Activated gamma-delta T cell treated with Interleukin-2 at 50 U/mL for 16 hours (primary cell): ENCODE measurements around the gene CYB5R4.

Source experiments
- DNase-seq: peaks from one replicate; pipeline ENCODE4 v3.0.0-alpha.2; 2020

The CYB5R4 gene

DNA sequence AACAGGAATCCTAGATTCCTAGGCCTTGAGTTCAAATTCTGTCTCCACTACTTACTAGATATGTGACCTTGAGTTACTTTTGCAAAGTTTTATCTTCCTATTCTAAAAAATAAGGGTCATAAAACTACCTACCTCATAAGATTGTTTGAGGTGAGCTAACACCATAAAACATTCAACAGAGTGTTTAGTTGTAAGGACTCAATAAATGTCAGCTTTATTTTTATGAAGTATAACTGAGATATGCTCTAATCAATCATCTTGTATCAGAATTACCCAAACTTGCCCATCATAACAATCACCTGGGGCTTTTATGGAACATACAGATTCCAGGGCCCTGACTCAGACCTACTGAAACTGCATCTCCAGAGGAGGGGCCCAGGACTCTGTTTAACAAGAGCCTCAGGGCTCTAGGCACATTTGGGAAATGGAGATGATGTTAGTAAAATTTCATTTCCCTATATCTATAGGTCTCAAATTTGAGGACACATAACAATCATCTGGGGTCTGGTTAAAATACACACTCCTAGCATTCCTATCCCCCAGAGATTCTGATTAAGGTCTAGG, 138.6 kb downstream of the CYB5R4 start:
- DNase-seq = no peak

DNA sequence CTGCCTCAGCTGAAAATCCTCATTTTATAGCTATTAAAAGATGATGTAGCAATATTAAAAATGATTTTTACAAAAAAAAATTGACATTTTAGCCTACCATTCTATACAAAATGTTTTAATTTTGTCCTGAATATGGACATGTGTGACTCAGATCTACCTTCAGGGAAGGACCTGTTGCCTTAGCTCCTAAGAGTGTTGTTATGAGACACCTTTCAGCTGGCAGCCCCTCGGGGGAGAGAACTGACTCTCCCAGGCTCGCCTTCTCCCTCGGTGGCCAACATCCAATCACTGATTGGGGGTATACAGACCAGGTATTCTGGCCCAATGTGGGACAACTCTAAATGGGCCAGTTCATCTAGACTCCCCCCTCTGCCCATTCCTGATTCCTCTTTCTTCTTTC, 141.6 kb downstream of the CYB5R4 start:
- DNase-seq = no peak

DNA sequence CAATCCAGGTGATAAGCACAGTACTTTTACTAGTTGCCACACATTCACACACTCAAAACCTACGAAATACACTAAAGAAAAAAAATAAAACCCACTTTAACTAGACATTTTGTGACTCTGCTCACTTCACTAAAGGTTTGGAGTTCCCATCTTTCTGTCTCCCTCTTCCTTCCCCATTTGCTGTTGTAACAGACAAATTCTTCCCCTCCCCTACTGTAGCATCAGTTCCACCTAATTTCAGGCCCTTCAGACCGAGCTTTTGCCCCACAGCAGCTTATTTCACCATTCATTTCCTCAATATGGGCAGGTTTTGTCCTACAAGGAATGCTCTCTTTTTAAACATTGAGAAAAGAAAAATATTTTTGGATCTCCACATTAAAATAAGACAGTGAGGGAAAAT, 142.7 kb downstream of the CYB5R4 start:
- no peak for DNase-seq

DNA sequence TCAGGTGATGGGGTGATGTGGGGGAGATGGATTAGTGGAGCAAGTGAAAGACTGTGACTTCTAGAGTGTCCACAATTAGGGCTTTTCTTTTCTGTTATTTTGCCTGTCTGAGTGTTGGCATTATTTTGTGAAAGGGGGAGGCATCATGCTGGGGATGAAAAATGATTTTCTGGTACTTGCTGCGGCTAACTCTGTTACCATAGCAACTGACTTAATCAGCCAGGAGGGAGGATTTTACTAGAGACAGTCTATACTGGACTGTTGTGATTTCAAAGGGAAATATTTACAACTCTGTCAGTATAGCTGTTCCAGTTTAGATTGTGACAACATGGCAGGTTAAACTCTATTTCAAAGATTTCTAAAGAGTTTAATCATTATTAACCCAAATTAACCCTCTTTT, 143.6 kb downstream of the CYB5R4 start:
- DNase-seq = no peak

DNA sequence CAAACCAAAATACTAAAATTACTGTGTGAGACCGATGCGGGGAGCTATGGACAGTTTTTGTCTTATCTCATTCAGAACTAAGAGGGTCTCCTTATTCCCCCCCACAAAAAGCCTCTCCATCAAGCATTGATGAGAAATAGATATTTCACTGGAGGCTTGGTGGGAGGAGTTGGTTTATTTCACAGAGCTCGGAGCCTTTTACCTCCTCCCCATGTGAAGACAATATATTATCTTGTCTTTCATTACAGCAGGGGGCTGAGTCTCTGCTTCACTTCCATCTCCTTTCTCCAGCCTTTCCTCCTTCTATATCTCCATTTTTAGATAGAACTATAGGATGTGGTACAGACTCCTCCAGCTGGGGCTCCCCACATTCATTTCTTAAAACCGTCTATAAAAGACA, 144.2 kb downstream of the CYB5R4 start:
- no peak for DNase-seq

DNA sequence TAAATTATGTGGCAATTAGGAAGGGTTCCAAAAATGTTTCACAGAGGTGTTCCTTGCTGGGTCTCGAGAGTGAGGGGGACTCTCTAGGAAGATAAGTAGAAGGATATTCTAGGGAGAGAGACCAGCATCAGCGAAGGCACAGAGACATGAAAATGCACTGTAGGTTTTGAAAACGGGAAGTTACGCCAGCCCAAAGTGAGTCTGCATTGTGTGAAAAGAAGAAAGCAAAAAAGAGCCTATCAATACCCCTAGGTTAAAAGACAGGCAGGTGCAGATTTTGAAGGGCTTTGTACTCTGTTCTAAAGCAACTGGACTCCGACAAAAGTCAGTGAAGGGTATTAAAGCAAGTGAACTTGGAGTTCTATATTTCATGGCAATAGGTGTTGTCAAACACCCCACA, 148.4 kb downstream of the CYB5R4 start:
- DNase-seq = no peak

DNA sequence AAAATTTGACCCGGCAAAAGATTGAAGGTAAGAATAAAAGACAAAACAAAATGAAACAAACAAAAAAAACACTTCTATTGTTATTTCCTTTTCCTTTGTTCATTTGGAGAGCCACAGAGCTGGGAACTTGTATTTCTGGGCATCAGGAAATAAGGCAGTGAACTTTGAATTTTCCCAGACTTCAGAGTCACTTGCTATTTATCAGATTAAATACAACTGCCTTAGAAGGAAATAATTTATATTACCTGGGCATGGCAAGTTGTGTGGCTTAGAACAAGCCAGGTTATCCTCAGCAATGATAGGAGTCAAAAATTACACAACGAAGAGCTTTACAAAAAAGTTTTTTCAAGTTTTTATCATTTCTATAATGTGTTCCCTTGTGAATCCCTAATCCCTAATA, 153.9 kb downstream of the CYB5R4 start:
- DNase-seq = no peak

DNA sequence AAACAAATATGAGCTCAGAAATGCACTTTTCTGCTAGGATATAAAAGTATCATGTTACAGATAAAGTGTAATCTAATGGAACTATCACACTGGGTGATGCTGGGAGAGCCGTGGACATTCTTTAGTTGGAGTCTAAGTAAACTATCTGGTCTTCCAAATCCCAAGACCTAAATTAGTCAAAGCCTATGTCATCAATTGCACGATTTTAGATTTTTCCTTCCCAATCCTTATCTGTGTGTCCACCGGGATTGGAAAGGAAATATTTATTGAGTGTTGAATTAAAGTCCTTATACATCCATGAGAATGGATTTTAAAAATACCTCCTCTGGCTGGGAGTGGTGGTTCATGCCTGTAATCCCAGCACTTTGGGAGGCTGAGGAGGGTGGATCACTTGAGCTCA, 154.4 kb downstream of the CYB5R4 start:
- no peak for DNase-seq

DNA sequence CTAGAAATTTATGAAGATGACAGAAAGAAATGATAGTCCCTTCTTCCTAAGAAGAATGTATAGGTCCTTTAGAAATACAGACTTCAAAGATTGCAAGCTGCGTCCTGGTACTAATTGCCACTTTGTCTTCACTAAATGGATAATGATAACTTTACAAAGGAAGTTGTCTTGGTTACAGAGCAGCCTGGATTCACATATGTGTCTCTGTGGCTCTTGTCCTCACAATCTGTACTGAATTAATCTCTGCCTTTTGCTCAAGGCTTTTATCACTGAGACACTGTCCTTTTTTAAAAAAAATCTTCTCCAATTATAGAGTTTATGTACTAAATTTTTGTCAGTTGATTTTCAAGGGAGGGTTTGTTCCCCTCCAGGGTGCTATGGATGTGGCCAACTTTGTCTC, 156.5 kb downstream of the CYB5R4 start:
- DNase-seq = no peak
